GM21717 (cell line): ENCODE measurements around the gene DPYSL3.
"Not testable (repeated sequence)": the region's sequence is repeated elsewhere in the genome, so short reads cannot be mapped to it uniquely, and the experiment has no call there.

Source experiments
- ATAC-seq: cut with Tn5 transposase; IDR thresholded peaks from one replicate; pipeline ENCODE4 v1.9.1; 2021; ENCODE audit warnings: mild to moderate bottlenecking, moderate library complexity; ENCODE audit not compliant: unreplicated experiment

DPYSL3 gene

DNA sequence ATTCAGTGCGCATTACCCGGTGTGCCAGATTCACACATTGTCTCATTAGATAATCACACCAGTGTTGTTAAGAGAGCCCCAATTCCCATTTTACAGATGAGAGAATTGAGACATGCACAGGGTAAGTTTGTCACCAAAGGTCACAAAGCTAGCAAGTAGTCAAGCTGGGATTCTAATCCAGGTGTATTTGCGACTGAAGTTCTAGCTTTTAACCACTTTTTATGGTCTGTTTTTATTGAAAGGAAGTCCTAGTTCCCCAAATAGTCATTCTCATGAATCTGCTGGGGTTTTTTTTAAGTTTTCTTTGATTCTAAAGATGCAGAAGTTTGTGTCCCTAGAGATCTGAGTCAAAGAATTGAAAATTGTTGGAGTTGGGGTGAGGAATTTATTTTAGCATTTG, 136.5 kb downstream of the DPYSL3 start:
- no peak for ATAC-seq

DNA sequence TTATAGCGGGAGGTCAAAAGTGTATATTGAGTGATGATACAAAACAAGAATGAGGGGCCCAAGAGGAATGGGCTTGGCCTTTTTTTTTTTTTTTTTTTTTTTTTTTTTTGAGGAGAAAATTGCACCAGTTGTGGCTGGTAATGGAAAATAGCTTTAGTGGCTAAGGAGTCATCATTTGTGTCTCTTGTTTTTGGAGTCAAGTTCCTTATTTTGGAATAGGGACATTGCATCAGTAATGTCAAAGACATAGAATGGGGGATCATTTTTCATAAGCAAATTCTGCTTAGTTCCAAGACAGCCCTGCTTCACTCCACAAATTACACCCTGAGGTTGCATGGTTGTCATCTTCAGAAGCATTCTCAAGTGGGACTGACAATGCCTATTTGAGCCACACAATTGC, 137.7 kb downstream of the DPYSL3 start:
- ATAC-seq: no peak

DNA sequence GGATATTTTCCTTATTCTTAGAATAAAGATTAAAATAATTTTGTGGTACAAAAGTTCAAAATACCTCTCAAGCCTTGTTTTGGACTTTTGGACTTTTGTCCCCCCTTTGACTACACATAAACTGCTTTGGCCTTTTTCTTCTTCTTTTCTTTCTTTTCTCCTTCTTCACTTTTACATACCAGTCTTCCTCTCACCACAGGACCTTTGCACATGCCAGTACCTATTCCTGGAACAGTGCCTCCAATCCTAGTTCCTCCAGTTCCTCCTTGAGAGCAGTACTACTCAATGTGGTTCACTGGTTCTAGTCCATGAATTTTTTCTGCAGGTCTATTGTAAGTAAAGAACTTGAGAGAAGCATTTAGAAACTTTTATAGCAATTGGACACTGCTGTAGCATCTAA, 138.6 kb downstream of the DPYSL3 start:
- ATAC-seq: no peak

DNA sequence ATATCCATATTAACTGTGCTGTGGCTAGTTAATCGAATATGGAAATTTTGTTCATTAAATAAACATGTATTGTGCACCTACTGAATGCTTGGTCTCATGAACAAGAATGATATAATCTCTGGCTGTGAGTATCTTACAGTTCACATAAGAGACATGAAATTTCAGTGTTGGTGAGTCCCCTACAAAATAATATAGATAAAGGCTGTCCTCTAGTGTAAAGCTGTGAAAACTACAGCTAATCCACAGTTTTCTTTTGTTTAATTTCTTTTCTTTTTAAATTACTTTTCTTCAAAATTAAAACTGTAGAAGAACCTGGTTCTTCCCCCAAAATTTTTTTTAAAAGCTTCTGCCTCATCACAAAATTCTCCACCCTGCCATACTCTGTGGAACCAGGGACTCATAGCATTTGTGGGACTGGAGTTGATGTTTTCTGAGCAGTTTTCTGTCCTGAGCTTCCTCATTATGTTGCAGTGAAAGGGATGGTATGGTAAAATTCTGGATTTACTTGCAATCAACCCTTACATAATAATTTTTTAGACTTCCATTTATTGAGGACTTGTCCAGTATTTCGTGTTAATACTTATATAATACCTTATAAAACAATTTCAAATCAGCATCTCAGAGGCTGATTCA, 140.0 kb downstream of the DPYSL3 start:
- ATAC-seq: no peak

DNA sequence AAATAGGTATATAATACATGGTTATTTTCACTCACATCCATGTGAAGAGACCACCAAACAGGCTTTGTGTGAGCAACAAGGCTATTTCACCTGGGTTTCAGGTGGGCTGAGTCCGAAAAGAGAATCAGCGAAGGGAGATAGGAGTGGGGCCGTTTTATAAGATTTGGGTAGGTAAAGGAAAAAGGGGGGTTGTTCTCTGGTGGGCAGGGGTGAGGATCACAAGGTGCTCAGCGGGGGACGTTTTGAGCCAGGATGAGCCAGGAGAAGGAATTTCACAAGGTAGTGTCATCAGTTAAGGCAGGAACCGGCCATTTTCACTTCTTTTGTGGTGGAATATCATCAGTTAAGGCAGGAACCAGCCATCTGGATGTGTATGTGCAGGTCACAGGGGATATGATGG, 142.5 kb downstream of the DPYSL3 start:
- ATAC-seq: not testable (repeated sequence)

DNA sequence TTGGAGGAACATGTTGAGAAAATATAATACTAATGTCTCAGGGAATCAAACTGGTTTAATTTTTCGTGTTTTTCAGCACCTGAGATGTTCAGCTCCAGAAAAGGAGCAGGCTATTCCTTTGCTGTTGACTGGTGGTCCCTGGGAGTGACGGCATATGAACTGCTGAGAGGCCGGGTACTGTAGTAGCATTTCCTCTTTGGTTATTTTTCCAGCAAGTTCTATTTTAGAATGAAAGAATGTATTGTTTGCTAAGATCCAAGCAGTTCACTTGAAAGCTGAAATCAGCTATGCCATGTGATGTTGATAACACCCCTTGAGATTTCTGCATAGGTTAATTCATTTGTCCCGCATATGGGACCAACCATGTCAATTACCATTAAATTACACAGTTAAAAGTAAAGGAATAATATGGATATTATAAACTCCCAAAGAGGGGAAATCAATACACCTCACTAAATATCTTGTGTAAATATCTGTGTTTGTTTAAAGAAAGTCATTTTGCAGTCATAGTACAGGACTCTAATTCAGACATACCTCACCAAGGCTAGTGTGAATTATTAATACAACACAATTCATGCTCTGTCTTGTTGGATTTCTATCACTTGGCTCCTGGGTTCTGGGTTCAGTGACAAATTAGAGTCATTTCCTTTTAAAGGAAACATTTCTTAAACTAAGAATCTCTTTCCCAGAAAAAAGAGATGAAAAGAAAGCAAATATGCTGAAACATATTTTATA, 148.3 kb downstream of the DPYSL3 start:
- no peak for ATAC-seq

DNA sequence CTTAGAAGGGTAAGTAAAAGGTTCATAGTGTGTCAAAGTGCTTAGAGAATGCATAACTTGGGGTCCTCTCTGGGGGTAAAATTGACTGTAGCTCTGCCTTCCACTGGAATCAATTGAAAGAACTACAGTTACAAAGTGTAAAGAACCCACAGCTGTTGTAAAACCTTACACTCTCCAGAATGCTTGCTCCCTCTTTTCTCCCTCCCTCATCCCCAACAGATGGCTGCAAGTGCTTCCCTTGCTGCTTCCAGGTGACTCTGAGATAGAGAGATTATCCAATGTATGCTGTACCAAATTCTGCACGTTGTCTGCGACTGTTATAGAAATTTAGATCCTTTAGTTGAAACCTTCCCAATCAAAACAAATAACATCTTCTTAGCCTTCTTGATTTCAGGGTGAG, 149.1 kb downstream of the DPYSL3 start:
- no peak for ATAC-seq

DNA sequence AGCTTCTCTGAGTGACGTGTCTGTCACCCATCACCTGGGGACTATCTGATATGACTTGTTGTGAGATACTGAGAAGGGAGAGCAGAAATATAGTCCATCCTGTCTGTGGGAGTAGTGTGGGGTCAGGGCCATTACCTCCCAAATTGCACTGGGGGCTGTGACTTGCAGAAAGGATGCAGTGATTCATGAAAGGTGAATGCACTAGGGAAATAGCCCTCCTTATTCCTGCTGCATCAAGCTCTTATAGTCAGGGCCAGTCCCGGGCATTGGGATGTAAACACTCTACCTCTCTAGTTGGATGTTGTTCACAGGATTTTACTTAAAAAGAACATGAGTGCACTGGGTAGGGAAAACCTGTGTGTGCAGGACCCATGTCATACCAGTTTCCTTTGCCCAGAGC, 150.3 kb downstream of the DPYSL3 start:
- no peak for ATAC-seq

DNA sequence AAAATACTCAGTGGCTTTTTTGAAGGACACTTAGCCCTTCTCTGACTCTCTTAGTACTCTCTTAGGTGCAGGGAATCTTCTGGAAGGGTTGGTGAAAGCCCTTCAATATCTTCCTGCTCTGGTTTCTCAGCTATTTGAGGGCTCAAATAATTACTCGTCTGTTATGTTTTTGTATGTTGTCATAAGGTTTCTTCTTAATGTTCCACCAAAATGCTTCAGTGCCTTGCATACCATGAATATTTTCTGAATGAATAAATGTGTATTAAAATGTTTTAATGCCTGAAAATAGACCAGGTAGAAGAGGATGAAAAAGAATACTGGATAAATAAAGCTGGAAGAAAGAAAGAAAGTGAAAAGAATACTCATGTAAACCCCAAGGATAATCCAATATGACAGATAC, 150.8 kb downstream of the DPYSL3 start:
- no peak for ATAC-seq

DNA sequence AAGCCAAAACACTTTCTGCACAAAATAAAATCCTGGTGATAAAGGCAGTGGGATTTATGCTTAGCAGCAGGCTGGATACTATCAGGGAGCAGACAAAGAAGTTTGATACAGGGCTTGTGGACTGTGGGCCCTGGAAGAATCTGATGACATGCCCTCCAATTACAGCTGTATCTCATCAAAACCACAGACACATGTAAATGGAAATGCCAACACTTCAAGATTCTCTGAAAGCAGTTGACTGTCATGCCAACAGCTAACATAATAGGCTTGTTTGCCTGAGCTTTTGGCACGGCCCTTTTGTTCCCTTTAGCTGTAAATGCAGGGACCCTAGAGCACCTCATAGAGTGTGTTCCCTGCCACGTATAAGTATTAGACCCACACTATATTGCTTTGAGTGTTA, 160.6 kb downstream of the DPYSL3 start:
- ATAC-seq: no peak

DNA sequence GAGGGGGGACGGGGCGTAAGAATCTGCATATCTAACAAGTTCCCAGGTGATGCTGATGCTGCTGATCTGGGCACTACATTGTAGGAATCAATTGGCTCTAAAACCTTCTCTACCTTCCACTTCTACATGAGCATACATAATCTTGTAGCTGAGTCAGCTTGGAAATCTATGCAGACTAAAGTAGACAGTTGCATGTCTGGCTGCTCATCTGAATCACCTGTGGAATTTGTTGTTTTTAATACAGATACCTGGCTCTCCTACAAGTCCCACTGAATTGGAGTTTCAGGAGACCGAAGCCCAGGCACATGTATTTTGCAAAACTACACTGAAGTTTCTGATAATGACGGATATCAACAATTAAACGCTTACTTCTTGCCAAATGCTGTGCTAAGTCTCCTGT, 161.4 kb downstream of the DPYSL3 start:
- ATAC-seq: no peak

DNA sequence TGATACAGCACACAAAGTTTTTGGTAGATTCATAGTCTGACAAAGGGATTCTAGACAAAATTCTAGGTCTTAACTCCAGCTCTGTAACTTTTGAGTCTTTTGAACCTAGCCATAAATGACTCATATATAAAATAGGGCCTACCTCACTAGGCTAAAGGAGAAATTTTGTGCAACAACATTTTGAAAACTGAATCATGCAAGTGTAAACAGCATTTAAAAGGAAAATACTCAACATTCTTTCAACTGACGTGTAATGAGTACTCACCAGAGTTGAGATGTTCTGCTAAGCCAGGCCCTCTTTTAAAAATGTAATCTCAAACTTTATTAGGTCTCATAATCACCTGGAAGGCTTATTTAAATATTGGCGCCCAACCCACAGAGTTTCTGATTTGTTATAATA, 161.8 kb downstream of the DPYSL3 start:
- ATAC-seq: no peak

DNA sequence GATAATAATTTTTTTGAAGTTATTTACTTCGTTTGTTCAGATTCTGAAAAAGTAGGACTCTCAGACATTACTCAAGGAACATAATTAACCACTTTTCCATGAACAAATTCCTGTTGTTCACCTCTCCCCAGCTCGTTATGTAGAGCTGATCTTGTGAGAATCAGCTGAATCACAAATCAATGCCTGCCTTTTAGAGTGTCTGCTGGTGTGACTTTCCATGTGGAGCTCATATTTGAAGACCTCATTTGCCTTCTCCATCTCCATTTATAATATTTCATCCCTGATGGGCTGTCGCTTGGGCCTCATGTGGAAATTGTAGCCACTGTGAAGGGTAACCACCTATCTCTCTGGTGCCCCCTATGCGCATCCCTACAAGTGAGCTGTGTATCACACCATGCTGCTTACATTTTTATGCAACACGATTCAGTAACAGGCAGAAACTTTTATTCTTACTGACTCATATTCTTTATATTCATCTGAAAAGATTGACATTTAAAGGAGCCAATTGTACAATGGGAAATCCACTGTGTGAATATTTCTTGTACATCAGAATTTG, 163.8 kb downstream of the DPYSL3 start:
- ATAC-seq: no peak

DNA sequence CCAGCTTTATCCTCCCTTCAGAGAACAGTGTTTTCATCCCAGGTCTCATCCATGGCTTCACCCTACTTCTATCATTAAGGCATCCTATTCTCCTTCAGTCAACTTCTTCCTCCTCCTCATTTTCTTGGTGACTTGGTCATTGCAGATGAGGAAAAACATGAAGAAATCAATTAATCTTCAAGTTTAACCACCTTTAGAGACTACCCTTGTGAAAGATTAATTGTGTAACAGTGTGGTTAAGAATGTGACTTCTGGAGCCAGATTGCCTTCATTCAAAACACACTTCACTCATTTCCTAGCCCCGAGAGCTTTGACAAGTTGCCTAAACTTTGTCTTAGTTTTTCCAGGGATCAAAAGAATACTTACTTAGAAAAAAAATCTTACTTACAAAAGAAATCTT, 165.0 kb downstream of the DPYSL3 start:
- no peak for ATAC-seq

DNA sequence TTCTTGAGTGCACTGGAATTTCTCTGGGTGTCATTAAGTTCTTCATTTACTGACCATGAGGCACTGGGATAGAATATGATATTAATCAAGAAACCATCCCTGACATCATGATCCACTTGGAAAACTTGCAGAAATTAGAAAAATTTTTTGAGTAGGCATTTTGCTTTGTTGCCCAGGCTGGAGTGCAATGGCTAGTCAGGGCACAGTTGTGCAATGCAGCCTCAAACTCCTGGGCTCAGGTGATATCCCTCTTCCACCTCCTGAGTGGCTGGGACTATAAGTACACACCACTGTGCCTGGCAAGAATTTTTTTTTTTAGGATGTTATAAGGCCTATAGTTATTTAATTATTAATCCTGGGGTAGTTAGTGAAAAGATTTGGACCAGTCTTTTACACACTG, 168.5 kb downstream of the DPYSL3 start:
- ATAC-seq: no peak

DNA sequence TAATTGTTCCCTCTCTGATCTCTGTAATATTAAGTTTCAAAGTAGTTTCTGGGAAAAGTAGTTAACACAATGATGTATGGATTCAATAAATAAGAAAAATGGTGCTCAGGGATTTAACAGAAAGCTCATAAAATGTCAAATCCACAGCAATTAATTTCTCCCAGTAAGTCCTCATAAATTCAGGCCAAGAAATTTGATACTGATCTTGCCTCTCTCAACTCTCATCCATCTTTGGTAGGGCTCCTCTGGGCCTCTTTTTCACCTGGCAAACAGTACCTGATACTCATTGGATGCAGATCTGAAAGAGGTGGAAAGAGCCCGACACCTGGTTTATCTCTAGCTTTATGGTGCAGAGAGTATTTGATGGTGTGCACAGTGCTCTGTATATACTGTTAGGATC, 168.9 kb downstream of the DPYSL3 start:
- no peak for ATAC-seq
